Globus pallidus (tissue), 1 donor: ENCODE data around the gene TH.

Source experiments
- DNase-seq: peaks from one replicate; pipeline ENCODE4 v3.0.0-alpha.2; 2015; ENCODE audit warnings: low spot score

Gene TH

GRCh38 chr11:2171591-2172003, at the start of gene TH:
Gene TH (minus strand): TSS chr11:2171815. CDS start chr11:2171786, 29 bp downstream.
- DNase-seq = no peak

- no peak for DNase-seq
Measured at GRCh38 chr11:2221024-2221423, 49.4 kb upstream of the TH start.

DNA sequence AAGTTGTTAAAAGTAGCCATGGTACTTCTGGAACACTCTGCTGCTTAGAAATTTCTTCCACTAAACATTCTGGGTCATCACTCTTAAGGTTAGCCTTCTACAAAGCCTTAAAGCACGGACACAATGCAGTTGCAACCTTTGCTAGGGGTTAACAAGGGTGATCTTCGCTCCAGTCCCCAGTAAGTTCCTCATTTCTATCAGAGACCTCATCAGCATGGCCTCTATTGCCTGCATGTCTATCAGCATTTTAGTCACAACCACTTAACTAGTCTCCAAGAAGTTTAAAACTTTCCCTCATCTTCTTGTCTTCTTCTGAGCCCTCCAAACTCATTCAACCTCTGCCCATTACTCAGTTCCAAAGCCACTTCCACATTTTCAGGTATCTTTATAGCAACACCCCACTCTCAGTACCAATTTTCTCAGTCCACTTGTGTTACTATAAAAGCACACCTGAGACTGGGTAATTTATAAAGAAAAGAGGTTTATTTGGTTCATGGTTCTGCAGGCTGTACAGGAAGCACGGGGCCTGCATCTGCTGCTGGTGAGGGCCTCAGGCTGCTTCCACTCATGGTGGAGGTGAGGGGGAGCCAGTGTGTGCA, 48.7 kb upstream of the TH start:
- no peak for DNase-seq

DNA sequence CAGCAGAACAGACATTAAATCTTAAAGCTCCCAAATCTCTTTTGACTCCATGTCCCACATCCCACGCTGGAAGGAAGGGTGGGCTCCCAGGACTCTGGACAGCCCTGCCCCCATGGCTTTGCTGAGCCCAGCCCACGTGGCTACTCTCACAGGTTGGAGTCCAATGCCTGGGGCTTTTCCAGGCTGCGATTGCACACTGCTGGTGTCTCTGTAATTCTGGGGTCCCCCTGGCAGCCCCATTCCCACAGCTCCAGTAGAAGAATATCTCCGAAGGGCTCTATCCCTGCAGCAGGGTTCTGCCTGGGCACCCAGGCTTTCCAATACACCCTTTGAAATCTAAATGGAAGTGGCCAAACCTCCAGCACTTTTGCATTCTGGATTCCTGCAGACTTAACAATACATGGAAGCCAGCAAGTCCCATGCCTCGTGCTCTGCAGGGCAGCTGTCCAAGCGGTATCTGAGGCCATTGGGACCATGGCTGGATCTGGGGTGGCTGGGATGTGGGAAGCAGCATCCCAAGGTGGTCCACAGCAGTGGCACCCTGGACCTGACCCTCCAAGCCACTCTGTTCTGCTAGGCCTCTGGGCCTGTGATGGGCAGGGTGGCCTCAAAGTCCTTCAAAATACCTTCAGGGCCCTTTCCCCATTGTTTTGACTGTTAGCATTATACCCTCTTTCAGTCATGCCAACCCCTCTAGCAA, 47.9 kb upstream of the TH start:
- no peak for DNase-seq

- DNase-seq = no peak
Measured at GRCh38 chr11:2218031-2218633, 46.5 kb upstream of the TH start.

DNA sequence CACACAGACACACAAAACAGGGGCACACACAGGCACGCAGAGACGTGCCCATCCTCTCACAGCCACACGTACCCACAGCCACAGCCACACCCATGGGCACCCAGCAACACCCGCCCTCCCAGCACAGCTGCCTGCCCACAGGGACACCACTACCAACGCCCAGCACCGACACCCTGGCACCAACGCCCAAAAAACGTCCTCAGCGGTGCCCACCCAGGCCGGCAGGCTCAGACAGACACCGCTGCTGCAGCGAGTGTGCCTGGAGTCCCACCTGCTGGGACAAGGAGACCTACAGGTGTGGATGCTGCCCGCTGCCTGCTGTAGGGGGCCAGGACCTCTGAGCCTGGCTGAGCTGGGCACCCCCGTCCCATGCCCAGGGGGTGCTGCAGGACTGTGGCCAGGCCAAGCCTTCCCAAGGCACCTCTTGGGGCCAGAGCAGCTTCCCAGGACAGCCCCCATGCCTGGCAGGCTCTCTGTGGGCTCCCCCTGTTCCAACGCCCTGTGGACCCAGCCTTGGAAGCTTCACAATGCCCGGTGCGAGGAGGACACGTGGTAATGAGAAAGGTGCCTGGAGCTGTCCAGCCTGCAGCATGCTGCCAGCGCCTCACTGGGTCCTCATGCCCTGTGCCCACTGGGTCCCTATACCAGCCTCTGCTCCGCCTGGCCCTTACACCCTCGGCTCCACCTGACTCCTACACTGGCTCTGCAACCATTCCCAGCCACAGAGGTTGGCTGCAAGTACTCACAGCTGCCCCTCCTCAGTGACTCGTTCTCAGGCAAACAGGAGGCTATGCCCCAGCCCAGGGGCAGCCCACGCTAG, 45.8 kb upstream of the TH start:
- no peak for DNase-seq

DNA sequence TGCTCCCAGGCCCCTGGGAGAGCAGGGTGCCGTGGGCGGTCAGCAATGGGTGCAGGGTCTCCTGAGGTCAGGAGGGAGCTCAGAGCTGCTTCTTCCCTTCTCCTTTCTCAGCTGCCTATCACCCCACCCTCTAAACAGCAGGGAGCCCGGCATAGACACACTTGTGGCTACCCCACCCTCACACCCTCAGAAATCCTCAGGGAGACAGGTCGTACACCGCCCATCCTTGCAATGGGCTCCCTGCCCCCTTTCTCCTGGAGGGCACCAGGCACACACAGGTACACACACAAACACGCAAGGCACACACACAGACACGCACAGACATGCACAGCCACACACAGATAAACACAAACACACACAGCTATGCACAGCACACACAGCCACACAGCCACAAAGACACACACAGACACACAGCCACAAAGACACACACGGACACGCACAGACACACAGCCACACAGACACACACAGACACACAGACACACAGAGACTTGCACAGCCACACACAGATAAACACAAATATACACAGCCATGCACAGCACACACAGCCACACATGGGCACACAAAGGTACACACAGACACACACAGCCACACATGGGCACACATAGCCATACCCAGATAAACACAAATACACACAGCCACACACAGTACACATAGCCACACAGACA, 44.9 kb upstream of the TH start:
- DNase-seq = no peak

- DNase-seq = no peak
Measured at GRCh38 chr11:2215561-2216399, 44.2 kb upstream of the TH start.

DNA sequence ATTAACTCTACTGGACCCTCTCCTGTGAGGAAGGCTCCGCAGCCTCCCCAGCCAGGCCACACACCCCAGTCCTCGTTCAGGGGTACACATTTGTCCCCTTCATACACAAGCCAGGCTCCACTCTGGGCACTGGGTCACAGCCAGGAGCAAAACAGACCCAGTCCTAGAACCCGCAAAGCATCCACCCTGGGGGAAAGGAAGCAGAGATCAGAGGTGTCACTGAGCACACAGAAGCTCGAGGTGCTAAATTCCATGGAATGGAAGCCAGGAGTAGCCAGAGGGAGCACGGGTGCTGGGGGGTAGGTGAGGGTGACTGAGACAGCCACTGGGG, 43.6 kb upstream of the TH start:
- no peak for DNase-seq

GRCh38 chr11:2214527-2215229, 43.1 kb upstream of the TH start:
- DNase-seq = no peak

DNA sequence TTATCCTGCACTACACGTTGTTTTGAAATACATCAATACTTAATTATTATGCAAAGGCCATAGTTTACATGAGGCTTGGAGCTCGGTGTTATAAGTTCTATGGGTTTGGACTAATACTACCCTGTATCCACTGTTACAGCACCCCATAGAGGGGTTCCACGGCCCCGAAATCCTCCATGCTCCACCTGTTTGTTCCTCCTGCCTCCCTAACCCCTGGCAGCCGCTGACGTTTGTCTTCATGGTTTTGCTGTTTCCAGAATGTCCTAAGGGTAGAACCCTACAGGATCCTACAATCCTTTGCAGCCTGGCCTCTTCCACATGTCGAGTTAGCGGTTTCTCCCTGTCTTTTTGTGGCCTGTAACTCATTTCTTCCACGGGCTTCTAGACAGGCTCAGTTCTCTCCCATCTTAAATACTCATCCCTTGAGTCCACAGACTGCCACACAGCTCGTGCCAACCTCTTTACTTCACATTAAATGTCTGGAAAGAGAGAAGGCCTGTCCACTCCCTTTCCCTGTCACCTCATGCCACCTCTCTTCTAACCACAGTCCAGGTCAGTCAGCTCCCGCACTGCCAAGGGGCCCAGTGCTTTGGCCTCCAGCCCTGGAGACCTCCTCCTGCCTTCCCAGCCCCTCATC, 42.4 kb upstream of the TH start:
- DNase-seq = no peak

- no peak for DNase-seq
Measured at GRCh38 chr11:2213384-2213842, 41.8 kb upstream of the TH start.

- no peak for DNase-seq
Measured at GRCh38 chr11:2212411-2213251, 41.0 kb upstream of the TH start.

GRCh38 chr11:2211113-2211971, 39.7 kb upstream of the TH start:
- no peak for DNase-seq

DNA sequence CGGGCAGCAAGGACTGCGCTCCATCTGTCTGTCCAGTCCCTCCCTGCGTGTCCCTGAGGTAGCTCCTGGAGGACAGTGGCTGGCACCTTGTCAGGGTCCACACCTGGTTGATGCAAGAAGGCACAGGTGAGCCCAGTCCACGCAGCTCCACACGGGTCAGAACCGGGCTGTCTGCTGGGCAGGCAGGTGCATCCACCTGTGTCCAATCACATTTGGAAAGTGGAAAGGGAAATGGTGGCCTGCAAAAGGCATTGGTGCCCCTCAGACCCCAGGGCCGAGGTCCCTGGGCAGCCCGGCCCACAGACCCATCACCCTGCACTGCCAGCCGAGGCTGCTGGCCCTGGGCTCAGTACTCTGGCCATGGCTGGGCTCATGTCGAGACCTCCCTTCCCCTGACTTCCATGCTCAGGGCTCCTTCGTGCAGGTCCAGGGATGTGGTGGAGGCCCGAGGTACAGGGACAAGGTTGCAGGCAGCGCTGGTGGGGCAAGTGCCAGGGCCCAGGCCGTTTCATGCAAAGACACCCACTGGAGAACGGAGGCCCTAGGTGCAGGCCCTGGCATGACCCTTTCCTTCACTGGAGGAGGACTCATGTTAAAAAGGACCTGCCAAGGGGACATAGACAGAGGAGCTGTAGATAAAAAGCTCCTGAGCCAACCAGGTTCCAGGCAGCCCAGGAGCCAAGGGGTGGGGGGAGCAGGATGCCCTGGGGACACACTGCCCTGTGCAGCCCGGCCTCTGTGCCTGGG, 38.9 kb upstream of the TH start:
- DNase-seq = no peak

DNA sequence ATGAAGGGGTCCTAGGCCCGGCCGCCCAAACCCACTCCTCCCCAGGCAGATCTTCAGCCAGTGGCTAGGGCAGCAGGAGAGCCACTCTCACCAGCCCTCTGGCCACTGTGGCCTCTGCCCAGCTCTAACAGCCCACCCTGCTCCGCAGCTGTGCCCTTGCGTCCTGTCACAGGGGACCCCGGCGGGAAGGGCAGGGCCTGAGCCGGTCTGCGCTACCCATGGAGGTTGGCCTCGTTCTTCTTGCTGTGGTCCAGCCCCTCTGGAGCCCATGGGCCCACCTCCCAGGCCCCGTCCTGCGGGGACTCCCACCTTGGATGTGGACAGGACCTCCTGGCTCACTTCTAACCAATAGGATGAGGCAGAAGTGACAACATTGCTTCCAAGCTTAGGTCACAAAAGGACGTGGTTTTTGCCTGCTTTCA, 38.3 kb upstream of the TH start:
- no peak for DNase-seq

DNA sequence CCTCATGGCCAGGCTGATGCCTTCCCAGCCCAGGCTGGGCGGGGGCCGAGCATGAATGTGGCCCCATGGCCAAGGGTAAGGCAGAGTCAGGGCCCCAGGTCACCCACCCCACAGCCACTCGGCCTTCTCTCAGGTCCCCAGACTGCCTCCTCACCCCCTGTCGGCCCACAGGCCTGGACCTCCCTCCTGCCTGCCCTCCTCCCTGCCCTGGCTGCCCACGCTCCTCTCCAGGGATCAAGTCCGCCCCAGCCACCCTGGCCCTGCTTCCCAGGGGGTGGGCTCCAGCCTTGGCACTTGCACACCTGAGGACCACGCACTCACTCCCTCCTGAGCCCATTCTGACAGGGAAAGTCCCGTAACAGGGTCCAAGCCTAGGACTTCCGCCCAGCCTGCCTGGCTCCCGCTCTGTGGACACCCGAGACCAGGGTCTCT, 37.8 kb upstream of the TH start:
- no peak for DNase-seq
